HG03095 (cell line): ENCODE data around the gene TMTC3.
A peak's percentile ranks its signal among the peaks of the same experiment; 100 is the strongest.

Source experiments
- ATAC-seq: cut with Tn5 transposase; IDR thresholded peaks from one replicate; pipeline ENCODE4 v1.9.1; 2021; ENCODE audit warnings: moderate library complexity; ENCODE audit not compliant: unreplicated experiment

TMTC3 gene

DNA sequence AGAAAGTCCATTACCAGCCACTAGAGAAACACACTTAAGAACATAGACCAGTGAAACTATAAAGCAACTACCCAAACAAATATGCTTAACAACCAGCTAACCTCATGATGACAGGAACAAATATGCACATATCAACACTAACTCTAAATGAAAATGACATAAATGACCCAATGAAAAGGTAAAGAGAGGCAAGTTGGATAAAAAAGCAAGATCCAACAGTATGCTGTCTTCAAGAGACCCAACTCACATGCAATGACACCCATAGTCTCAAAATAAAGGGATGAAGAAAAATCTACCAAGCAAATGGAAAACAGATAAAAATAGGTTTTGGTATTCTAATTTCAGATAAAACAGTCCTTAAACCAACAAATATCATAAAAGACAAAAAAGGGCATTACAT, 77.8 kb downstream of the TMTC3 start:
- no peak for ATAC-seq

DNA sequence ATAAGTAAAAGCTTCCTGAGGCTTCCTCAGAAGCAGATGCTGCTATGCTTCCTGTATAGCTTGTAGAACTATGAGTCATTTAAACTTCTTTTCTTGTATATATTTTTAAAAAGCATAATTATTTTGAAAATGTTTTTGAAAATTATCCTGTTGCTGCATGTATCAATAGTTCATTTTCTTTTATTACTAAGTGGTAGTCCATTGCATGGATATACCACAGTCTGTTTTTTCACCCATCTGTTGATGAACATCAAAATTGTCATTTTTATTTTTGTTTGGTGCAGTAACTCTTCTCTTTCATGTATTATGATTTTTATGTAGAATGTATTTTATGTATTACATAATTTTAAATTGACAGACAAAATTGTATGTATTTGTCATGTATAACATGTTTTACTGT, 81.4 kb downstream of the TMTC3 start:
- ATAC-seq, result no peak

DNA sequence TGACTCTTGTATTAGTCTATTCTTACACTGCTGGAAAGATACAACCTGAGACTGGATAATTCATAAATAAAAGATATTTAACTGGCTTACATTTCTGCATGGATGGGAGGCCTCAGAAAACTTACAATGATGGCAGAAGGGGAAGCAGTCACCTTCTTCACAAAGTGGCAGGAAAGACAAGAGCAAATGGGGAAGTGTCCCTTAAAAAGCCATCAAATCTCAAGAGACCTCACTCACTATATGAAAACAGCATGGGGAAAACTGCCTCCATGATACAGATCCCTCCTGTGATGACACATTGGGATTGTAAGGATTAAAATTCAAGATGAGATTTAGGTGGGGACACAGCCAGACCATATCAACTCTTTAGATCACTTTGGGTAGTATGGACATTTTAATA, 83.7 kb downstream of the TMTC3 start:
- no peak for ATAC-seq

DNA sequence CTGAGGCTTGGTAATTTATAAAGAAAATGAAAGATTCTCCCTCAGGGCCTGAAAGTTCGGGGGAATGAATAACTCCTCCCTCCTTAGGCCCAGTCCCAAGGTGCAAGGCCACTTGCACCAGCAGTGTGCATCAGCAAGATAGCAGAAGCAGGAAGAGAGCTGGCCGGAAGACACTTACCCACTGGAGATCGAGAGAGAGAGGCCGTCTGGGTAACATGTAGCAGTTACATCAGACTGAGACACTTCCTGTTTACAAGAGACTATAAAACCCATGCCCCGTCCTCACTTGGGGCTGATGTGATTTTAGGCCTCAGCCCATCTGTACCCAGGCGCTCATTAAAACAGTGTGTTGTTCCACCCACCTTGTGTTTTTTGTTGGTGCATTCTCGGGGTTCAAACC, 85.2 kb downstream of the TMTC3 start:
- no peak for ATAC-seq

DNA sequence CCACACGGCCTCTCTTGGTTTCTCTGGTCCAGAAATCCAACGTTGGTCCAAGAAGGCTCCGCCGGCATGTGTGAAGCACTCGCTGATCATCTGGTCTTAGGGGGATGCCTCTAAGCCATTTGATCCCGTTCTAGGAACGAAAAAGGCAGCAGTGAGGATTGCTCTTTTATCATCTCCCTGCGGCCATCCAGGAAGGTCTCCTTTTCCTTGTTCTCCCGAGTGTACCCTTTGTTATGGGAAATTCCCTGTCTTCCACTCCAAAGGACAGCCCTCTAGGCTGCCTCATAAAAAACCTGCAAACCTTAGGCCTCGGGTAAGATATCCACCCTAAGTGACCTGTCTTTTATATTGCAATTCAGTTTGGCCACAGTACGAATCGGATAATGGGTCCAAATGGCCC, 85.8 kb downstream of the TMTC3 start:
- no peak for ATAC-seq

DNA sequence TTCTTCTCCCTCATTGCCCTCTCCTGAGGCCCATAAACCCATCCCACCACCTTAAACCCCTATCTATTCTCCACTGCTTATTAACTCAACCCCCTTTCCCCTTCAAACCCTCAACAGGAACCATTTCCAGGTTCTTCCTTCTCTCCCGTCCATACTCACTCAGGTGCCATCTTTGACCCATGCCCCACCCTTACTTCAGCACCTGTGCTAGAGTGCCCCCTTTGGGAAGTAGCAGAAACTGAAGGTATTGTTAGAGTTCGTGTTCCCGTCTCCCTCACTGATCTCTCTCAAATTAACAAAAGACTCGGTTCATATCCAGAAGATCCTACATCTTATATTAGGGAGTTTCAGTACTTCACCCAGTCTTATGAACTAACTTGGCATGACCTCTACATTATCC, 86.6 kb downstream of the TMTC3 start:
- ATAC-seq, result no peak

DNA sequence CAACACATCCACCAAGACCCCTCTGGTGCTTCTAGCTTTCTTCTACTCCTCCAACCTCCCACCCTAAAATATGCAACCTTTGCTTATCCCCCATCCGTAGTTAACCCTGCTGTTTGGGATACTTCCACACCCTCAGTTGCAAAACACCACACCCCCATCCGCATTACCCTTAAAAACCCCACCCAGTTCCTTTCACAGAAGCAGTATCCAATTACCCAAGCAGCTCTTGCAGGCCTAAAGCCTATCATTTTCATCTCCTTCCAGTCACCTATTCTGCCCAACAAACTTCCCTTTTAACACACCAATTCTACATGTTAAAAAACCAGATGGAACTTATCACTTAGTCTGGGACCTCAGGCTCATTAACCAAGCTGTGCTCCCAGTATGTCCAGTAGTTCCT, 88.2 kb downstream of the TMTC3 start:
- ATAC-seq, result no peak

DNA sequence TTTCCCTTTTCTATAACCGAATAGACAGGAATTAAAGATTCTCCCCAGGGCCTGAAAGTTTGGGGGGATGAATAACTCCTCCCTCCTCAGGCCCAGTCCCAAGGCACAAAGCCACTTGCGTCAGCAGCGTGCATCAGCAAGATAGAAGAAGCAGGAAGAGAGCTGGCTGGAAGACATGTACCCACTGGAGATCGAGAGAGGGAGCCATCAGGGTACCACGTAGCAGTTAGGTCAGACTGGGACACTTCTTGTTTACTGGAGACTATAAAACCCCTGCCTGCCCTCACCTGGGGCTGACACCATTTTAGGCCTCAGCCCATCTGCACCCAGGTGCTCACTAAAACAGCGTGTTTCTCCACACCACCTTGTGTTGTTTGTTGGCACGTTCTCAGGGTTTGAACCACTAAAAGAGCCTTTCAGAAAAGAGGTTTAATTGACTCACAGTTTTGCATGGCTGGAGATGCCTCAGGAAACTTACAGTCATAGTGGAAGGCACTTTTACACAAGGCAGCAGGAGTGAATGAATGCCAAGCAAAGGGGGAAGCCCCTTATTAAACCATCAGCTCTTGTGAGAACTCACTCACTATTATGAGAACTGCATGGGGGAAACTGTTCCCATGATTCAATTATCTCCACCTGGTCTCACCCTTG, 93.2 kb downstream of the TMTC3 start:
- ATAC-seq, result no peak

DNA sequence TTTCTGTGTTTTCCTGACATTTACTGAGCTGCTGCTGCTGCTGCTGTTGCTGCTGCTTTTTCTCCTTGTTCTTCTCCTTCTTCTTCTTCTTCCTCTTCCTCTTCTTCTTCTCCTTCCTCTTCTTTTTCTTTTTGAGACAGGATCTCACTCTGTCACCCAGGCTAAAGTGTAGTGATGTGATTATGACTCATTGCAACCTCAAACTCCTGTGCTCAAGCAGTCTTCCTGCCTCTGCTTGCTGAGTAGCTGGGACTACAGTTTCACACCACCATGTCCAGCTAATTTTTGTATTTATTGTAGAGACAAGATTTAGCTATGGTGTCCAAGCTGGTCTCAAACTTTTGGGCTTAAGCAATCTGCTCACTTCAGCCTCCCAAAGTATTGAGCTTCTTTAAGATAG, 95.8 kb downstream of the TMTC3 start:
- ATAC-seq, result peak; percentile 64

DNA sequence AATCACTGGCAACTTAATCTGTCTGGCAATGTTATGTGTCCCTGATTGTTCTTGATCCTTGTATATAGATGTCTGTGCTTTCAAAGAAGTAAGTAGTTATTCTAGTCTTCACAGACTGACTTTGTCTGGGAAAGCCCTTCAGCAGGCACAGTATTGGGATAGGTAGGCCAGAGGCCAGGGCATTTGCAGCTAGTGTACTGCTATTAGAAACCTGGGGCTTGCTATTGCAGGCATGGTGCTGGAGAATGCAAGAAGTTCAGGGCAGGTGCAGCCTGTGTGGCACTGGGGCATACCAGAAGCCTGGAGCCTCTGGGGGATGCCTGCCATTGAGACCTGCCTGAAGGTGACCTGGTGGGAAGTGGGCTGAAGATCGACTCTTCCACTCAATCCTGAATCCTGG, 96.3 kb downstream of the TMTC3 start:
- no peak for ATAC-seq

DNA sequence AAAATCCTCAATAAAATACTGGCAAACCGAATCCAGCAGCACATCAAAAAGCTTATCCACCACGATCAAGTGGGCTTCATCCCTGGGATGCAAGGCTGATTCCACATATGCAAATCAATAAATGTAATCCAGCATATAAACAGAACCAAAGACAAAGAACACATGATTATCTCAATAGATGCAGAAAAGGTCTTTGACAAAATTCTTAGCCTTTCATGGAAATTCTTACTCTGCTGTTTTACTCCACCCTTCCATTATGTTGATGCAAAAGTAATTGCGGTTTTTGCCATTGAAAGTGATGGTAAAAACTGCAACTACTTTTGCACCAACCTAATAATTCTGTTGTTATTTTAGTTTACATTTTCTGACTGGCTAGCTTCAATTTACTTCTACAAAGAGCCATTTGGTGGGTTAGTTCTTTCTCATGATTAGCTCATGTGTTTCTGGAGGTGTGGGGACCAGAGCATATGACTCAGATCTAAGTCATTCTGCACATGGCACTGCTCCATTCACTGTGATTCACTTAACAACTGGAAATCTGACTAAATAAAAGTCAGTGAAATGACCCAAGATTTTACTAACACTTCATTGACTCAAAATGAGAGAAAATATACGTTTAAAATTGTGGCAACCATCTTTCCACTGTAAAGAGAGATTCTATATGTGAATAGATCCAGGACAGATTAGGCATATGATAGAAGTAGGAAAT, 99.9 kb downstream of the TMTC3 start:
- ATAC-seq, result no peak

DNA sequence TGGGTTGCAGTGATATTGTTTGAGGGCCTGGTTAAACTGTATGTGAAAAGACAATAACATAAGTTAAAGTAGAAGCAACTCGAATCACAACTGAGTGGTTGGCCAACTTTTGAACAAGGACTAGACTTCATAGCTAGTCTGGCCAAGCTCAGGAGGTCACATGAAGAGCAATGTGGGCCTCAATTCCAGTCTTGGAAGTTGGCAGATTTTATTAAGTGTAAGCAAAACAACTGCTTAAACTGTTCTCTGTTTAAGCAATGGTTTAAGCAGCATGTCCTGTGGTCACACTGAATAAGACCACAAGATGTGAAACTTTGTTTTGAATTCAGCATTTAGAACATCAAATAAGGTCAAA, 100.4 kb downstream of the TMTC3 start:
- no peak for ATAC-seq

DNA sequence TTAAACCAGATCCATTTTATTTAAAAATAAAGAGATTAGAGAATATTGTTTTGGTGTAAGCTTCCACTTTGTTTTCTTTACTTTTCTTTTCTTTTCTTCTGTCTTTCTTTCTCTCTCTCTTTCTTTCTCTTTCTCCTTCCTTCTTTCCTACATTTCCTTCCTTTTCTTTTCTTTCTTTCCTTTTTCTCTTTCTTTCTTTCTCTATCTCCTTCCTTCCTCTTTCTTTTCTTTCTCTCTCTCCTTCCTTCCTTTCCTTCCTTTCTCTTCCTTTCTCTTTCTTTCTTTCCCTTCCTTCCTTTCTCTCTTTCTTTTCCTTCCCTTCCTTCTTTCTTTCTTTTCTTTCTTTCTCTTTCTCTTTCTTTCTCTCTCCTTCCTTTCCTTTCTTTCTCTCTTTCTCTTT, 100.8 kb downstream of the TMTC3 start:
- ATAC-seq, result no peak

DNA sequence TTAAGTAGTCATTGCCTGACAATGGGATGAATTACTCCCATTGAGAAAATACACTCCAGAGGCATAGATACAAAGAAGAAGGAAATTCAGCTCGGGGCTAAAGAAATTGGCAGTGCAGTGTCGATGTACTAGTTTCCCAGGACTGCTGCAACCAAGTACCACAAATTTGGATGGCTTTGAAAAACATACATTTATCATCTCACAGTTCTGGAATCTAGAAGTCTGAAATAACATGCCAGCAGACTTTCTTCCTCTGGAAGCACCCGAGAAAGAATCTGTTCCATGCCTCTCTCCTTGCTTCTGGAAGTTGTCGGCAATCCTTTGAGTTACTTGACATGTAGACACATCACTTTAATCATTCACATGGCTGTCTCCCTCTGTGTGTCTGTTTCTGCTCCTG, 101.9 kb downstream of the TMTC3 start:
- ATAC-seq, result no peak

DNA sequence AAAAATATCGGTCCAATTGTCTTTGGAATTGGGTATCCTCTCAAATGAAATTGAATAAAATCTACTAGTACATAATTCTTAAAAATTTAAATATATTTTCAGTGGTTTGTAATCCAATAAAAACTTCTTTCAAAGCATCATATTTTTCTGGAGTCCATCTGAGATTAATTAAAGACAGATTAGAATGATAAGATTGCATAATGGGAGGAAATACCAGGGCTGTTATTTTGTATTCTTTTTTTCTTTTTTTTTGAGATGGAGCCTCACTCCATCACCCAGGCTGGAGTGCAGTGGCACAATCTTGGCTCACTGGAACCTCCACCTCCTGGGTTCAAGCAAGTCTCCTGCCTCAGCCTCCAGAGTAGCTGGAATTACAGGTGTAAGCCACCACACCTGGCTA, 103.8 kb downstream of the TMTC3 start:
- ATAC-seq, result no peak

DNA sequence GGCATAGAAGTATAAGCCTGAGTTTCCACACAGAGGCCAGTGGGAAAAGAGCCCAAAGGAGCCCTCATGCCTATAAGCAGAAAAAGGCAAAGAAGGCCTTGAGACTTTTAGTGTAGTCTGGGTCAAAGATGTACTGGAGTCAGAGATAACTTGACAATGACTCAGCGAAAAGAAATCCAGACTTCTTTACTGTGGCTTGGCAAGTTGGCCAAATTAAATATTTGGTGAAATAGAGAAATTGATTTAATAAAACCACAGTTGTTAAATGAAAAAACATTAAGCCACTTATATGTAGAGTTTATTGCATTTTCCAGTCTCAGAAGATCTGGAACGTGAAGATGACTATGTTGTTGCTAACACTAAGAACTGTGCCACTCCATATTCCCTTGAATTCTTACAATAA, 105.1 kb downstream of the TMTC3 start:
- ATAC-seq, result no peak

DNA sequence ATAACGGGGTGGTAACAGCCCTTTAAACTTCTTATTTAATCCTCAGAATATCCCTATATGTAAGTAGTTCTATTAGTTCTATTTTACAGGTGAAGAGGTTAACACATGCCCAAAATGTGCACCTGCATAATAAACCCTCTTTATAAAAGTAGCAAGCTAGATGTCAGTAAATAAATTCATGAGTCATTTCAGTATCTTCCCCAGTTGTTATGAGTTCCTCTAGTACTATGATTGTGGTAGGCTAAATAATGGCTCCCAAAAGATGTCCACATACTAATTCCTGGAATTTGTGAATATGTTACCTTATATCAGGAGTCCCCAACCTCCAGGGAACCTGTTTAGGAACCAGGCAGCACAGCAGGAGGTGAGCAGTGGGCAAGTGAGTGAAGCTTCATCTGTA, 106.5 kb downstream of the TMTC3 start:
- ATAC-seq, result no peak
